ENCODE data around the gene SFMBT2. TPM values are rescaled to one million over a fixed set of nuclear protein-coding genes. Genes with fewer than 3 reads are reported as not detected.

The SFMBT2 gene
- total RNA-seq, 1 donor from 2014 or later: 9.1 TPM

GRCh38 chr10:7345717-7346116, 65.1 kb downstream of the SFMBT2 start:
- Mint-ChIP-seq H3K27me3 (no peaks in the 10 kb centered on the region), H3K4me1 (ENCODE audit: low read depth) (no peaks in the 10 kb centered on the region), H3K27ac (no peak overlapping the region), H3K36me3 (ENCODE audit: insufficient read depth) (peaks cover 11% of the 10 kb centered on the region), H3K9me3 (ENCODE audit: low read depth) (peaks cover 6% of the 10 kb centered on the region), H3K4me3 (ENCODE audit: low read depth) (no peak overlapping the region)
- DNase-seq (ENCODE audit: low spot score, unreplicated experiment): no peak
- TF ChIP-seq, protein P1, sequence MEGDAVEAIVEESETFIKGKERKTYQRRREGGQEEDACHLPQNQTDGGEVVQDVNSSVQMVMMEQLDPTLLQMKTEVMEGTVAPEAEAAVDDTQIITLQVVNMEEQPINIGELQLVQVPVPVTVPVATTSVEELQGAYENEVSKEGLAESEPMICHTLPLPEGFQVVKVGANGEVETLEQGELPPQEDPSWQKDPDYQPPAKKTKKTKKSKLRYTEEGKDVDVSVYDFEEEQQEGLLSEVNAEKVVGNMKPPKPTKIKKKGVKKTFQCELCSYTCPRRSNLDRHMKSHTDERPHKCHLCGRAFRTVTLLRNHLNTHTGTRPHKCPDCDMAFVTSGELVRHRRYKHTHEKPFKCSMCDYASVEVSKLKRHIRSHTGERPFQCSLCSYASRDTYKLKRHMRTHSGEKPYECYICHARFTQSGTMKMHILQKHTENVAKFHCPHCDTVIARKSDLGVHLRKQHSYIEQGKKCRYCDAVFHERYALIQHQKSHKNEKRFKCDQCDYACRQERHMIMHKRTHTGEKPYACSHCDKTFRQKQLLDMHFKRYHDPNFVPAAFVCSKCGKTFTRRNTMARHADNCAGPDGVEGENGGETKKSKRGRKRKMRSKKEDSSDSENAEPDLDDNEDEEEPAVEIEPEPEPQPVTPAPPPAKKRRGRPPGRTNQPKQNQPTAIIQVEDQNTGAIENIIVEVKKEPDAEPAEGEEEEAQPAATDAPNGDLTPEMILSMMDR (IDR thresholded peaks at IDR 0.05; ENCODE audit: unreplicated experiment): no peak

- no peaks in the 10 kb centered on the region for H3K4me1 Mint-ChIP-seq (ENCODE audit: low read depth)
- TF ChIP-seq, protein P1 (IDR thresholded peaks at IDR 0.05; ENCODE audit: unreplicated experiment): no peak
- peaks cover 6% of the 10 kb centered on the region for H3K9me3 Mint-ChIP-seq (ENCODE audit: low read depth)
- no peak overlapping the region for H3K4me3 Mint-ChIP-seq (ENCODE audit: low read depth)
- no peaks in the 10 kb centered on the region for H3K27me3 Mint-ChIP-seq
- no peak overlapping the region for H3K27ac Mint-ChIP-seq
- no peak for DNase-seq (ENCODE audit: low spot score, unreplicated experiment)
- H3K36me3 Mint-ChIP-seq (ENCODE audit: insufficient read depth): peaks cover 8% of the 10 kb centered on the region
Measured at GRCh38 chr10:7343040-7343439, 67.8 kb downstream of the SFMBT2 start.

GRCh38 chr10:7340179-7340874, 70.5 kb downstream of the SFMBT2 start:
- H3K9me3 Mint-ChIP-seq (ENCODE audit: low read depth): peaks cover 6% of the 10 kb centered on the region
- no peak for DNase-seq (ENCODE audit: low spot score, unreplicated experiment)
- TF ChIP-seq, protein P1 (IDR thresholded peaks at IDR 0.05; ENCODE audit: unreplicated experiment): no peak
- no peaks in the 10 kb centered on the region for H3K4me1 Mint-ChIP-seq (ENCODE audit: low read depth)
- H3K4me3 Mint-ChIP-seq (ENCODE audit: low read depth): no peak overlapping the region
- no peak overlapping the region for H3K27ac Mint-ChIP-seq
- peaks cover 6% of the 10 kb centered on the region for H3K36me3 Mint-ChIP-seq (ENCODE audit: insufficient read depth)
- H3K27me3 Mint-ChIP-seq: no peaks in the 10 kb centered on the region

DNA sequence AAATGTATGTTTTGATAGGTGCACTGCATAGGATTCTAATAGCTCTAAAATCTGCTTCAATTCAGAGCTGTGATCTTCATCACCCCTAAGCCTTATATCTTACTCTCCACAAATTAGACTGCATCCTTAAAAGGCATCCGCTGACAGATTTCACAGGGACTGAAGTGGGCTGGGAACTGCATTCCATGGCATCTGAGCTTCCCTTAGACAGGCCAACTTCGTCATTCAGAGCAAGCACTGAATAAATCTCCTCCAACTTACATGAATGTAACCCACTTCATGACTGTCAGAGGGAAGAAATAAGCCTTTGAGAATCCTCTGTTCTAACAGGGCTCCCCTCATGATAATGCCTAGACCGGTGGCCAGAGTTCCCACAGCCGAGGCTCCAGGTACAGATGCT, 71.3 kb downstream of the SFMBT2 start:
- TF ChIP-seq, protein P1 (IDR thresholded peaks at IDR 0.05; ENCODE audit: unreplicated experiment): no peak
- Mint-ChIP-seq H3K27ac (no peak overlapping the region), H3K9me3 (ENCODE audit: low read depth) (peaks cover 6% of the 10 kb centered on the region), H3K4me3 (ENCODE audit: low read depth) (no peak overlapping the region), H3K4me1 (ENCODE audit: low read depth) (no peaks in the 10 kb centered on the region), H3K27me3 (no peaks in the 10 kb centered on the region), H3K36me3 (ENCODE audit: insufficient read depth) (peaks cover 6% of the 10 kb centered on the region)
- DNase-seq (ENCODE audit: low spot score, unreplicated experiment): no peak

DNA sequence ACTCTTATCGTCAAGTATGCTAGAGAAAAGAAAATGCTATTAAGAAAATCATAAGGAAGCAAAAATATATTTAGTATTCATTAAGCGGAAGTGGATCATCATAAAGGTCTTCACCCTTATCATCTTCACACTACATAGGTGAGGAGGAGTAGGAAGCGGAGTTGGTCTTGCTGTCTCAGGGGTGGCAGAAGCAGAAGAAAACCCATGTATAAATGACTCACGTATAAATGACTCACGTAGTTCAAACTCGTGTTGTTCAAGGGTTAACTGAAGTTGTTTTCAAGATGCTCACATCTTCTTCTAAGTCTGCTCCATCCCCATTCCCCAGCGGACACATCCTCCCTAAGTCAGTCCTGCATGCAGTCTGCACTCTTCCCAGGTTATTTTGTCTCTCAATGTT, 72.4 kb downstream of the SFMBT2 start:
- H3K36me3 Mint-ChIP-seq (ENCODE audit: insufficient read depth): peaks cover 4% of the 10 kb centered on the region
- no peak overlapping the region for H3K4me3 Mint-ChIP-seq (ENCODE audit: low read depth)
- DNase-seq (ENCODE audit: low spot score, unreplicated experiment): no peak
- no peak overlapping the region for H3K27ac Mint-ChIP-seq
- H3K9me3 Mint-ChIP-seq (ENCODE audit: low read depth): peaks cover 4% of the 10 kb centered on the region
- TF ChIP-seq, protein P1 (IDR thresholded peaks at IDR 0.05; ENCODE audit: unreplicated experiment): no peak
- H3K27me3 Mint-ChIP-seq: no peaks in the 10 kb centered on the region
- no peaks in the 10 kb centered on the region for H3K4me1 Mint-ChIP-seq (ENCODE audit: low read depth)
